Hindlimb muscle (tissue), 1 donor: ENCODE measurements around the gene GPR31. TPM values are rescaled to one million over a fixed set of nuclear protein-coding genes. Genes with fewer than 3 reads are reported as not detected.

Source experiments
- DNase-seq: peaks from one replicate; pipeline ENCODE4 v3.0.0-alpha.2; 2013
- polyA plus RNA-seq: library from polyadenylated mRNA; unstranded; fragments of 120-200 nt; gene quantifications from one replicate; pipeline ENCODE4 v1.2.1, GENCODE V29; 2013; ENCODE audit not compliant: insufficient read length

The GPR31 gene
- polyA plus RNA-seq, 1 donor = not detected

GRCh38 chr6:167137881-167138280, 19.9 kb downstream of the GPR31 start:
- DNase-seq = no peak

- DNase-seq = no peak
These were observed 20.7 kb downstream of the GPR31 start for GRCh38 chr6:167137081-167137480.

GRCh38 chr6:167136376-167136775, 21.4 kb downstream of the GPR31 start:
- no peak for DNase-seq

- no peak for DNase-seq
These were observed 23.1 kb downstream of the GPR31 start for GRCh38 chr6:167134448-167135328.

GRCh38 chr6:167130712-167131684, 26.8 kb downstream of the GPR31 start:
- no peak for DNase-seq

GRCh38 chr6:167130008-167130677, 27.6 kb downstream of the GPR31 start:
- DNase-seq = no peak

- no peak for DNase-seq
These were observed 28.2 kb downstream of the GPR31 start for GRCh38 chr6:167129562-167129961.

GRCh38 chr6:167129159-167129558, 28.6 kb downstream of the GPR31 start:
- no peak for DNase-seq

- no peak for DNase-seq
These were observed 29.8 kb downstream of the GPR31 start for GRCh38 chr6:167127785-167128531.

- DNase-seq = no peak
These were observed 31.9 kb downstream of the GPR31 start for GRCh38 chr6:167125855-167126349.

GRCh38 chr6:167125410-167125809, 32.4 kb downstream of the GPR31 start:
- no peak for DNase-seq

- DNase-seq = no peak
These were observed 33.0 kb downstream of the GPR31 start for GRCh38 chr6:167124753-167125152.

GRCh38 chr6:167122827-167123657, 34.7 kb downstream of the GPR31 start, which contains the start of gene CCR6:
TSS of gene CCR6 (plus strand) at chr6:167123096. CDS start at chr6:167136135, 13,039 bp downstream.
- DNase-seq = no peak

GRCh38 chr6:167122041-167122826, 35.5 kb downstream of the GPR31 start:
- DNase-seq = no peak

- no peak for DNase-seq
These were observed 36.4 kb downstream of the GPR31 start for GRCh38 chr6:167121335-167121841.

GRCh38 chr6:167120583-167120903, 37.2 kb downstream of the GPR31 start:
- DNase-seq = no peak

- DNase-seq = no peak
These were observed 37.9 kb downstream of the GPR31 start for GRCh38 chr6:167119670-167120582.

- no peak for DNase-seq
These were observed 38.9 kb downstream of the GPR31 start for GRCh38 chr6:167118839-167119238.

GRCh38 chr6:167118006-167118405, 39.8 kb downstream of the GPR31 start:
- DNase-seq = no peak
